ENCODE measurements around the gene GASK1A.

- peak in 2 of 6 experiments; percentile 7 to 50 for TF ChIP-seq CTCF (IDR thresholded peaks at IDR 0.05)
- peak in 3 of 4 donors; percentile 50 to 59 (median 57) for TF ChIP-seq POLR2A (IDR thresholded peaks at IDR 0.05)
These were observed 126.6 kb downstream of the GASK1A start, which contains the start of gene POMGNT2 for GRCh38 chr3:43105596-43106292.

All from esophagus squamous epithelium (tissue), 4 donors.